Measurements from ENCODE around the gene SGCB.

DNA sequence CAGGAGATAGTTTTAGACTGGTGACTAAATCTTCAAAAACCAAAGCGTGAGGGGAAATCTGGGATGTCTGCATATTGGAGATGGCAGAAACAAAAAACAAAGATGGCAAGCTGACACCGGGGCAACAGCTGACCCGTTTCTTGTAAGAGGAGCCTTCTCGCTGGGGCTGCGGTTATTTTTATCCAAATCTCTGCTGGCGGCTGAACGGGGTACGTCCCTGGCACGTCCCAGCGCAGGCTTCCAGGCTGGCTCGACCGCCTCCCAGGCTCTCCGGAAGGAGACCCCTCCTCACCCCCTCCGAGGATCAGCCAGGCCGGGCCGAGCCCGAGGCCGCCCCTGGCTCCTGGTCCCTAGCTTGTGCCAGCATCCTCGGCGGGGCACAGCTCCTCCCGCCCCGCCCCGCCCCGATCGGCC is 403 bp downstream of the SGCB start:
- TF ChIP-seq, protein P1, sequence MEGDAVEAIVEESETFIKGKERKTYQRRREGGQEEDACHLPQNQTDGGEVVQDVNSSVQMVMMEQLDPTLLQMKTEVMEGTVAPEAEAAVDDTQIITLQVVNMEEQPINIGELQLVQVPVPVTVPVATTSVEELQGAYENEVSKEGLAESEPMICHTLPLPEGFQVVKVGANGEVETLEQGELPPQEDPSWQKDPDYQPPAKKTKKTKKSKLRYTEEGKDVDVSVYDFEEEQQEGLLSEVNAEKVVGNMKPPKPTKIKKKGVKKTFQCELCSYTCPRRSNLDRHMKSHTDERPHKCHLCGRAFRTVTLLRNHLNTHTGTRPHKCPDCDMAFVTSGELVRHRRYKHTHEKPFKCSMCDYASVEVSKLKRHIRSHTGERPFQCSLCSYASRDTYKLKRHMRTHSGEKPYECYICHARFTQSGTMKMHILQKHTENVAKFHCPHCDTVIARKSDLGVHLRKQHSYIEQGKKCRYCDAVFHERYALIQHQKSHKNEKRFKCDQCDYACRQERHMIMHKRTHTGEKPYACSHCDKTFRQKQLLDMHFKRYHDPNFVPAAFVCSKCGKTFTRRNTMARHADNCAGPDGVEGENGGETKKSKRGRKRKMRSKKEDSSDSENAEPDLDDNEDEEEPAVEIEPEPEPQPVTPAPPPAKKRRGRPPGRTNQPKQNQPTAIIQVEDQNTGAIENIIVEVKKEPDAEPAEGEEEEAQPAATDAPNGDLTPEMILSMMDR (IDR thresholded peaks at IDR 0.05; ENCODE audit: low read length), result no peak
- TF ChIP-seq EZH2phosphoT487 (IDR thresholded peaks at IDR 0.05; ENCODE audit: low read length) (no peak), EZH2 (optimal IDR thresholded peaks at IDR 0.05; ENCODE audit: low read depth, low read length) (no peak)
